ENCODE results near the gene ILF2.
A peak's percentile ranks its signal among the peaks of the same experiment; 100 is the strongest.
"Not testable (repeated sequence)": the region's sequence is repeated elsewhere in the genome, so short reads cannot be mapped to it uniquely, and the experiment has no call there.

The ILF2 gene

GRCh38 chr1:153670859-153671627, at the start of gene ILF2:
Gene ILF2, minus strand, starts transcription at chr1:153670993. Its CDS starts 71 bp downstream, at chr1:153670922.
- DNase-seq: peak; percentile 99

DNA sequence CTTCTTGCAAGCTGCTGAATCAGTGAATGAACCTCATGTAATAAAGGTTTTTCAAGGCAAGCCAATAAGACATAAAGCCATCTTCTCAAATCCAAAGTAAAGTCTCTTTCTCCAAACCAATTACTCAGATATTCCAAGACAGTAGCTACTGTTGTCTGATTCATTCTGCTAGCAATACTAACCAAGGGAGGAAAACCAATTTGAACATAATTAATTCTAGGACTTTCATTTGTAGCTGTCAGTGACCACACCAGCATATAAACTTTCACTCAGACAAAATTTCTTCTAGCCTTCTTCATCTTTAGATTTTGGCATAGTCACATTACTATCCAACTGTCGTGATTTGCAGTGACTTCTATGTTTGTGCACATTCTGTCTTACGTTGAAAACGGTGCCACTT, 46.5 kb upstream of the ILF2 start:
- DNase-seq: peak; percentile 63

DNA sequence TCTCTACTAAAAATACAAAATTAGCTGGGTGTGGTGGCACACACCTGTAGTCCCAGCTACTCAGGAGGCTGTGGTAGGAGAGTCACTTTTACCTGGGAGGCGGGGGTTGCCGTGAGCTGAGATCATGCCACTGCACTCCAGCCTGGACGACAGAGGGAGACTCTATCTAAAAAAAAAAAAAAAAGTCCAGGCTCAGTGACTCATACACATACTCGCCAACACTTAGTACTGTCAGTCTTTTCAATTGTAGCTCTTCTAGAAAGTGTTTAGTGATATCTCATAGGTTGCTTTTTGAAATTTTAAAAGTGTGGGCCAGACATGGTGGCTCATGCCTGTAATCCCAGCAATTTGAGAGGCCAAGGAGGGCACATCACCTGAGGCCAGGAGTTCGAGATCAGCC, 45.4 kb upstream of the ILF2 start:
- DNase-seq: not testable (repeated sequence)

- no peak for DNase-seq
These were observed 40.2 kb upstream of the ILF2 start for GRCh38 chr1:153711026-153711425.

DNA sequence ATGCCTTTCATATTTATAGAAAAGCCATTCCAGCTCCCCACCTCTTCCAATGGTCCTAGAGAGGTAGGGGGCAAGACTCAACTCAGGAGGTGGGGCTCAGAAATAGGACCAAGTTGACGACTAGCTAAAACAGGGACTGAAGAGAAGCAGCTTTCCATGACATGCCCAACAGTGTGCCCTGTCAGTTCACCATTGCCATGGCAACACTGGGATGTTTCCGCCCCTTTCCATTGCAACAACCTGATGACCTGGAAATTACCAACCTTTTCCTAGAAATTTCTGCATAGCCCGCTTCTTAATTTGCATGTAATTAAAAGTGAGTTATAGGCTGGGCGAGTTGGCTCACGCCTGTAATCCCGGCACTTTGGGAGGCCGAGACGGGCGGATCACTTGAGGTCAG, 34.7 kb upstream of the ILF2 start:
- DNase-seq: no peak

DNA sequence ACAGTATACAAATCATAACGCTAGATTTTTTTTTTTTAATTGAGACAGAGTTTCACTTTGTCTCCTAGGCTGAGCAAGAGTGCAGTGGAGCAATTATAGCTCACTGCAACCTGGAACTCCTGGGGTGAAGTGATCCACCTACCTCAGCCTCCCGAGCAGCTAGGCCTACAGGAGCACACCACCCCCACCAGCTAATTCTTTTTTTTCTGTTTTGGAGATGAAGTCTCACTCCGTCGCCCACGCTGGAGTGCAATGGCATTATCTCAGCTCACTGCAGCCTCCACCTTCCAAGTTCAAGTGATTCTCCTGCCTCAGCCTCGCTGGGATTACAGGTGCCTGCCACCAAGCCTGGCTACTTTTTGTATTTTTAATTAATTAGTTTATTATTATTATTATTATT, 29.0 kb upstream of the ILF2 start:
- no peak for DNase-seq

DNA sequence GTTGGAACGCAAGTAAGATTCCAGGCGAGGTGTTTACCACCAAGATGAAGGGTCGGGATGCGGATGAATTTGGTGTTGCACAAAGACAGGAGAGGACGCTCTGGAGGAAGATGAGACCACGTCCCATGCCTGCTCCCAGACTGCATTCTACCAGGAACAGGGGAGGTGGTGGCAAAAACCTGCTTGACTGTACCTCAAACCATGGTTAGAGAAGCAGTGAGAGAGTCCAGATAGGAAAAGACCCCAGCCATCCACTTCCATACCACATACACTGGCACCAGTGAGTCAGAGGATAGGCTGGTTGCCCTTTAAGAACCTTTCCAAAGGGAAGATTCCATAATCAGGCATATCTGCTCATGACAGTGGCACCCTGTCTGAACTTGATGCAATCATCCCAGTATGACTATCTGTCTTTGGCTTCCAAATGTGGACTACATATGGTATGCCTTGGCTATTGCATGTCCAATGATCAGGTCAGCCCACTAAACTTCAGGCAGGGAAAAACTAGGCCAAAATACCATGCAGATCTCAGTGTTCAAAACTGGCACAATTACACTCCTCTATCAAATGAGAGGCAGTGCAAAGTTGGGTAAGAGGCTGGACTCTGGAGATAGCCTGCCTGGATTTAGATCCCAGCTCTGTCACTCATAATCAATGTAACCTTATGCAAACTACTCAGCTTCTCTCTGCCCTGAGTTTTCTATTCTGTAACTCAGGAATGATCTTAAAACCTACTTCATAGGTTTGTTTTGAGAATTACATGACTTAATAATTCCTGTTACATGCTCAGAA, 28.3 kb upstream of the ILF2 start:
- no peak for DNase-seq

DNA sequence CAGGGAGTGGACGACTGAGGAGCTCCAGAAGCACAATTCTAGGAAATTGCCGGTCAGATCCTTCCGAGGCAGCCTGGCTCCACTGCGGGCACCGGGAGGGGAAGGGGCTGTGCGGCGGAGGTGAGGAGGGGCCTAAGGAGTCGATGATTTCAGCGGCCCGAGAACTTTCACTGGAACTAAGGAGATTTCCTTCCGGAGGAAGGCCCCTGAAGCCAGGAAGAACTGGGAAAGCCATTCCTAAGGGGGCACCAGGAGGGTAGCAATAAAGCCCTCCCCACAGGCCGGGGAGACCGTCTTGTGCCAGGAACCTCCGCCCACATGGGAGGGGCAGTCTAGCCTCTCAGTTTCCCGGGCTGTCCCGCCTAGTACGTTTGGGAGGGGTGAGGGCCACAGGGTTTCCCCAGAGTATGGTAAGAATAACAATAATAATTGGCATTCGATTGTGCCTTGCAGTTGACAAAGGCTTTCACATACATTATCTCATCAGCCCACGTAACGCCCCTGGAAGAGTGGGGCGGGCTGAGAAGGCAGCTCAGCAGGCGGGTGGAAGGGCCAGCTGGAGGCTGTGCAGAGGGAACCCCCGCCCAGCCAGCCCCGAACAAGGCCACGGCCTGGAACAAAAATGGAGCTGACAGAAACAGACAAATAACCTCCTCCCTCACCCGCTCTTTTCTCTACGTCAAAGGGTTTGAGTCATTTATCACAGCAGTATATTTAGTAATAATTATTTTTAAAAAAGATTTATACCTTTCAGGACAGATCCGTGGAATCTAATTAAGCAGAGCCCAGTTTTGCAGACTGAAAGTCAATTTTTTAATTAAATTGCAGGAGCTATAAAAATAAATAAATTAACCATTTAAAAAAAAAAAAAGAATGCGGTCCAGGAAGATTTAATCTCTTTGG, 27.5 kb upstream of the ILF2 start:
- DNase-seq: no peak

DNA sequence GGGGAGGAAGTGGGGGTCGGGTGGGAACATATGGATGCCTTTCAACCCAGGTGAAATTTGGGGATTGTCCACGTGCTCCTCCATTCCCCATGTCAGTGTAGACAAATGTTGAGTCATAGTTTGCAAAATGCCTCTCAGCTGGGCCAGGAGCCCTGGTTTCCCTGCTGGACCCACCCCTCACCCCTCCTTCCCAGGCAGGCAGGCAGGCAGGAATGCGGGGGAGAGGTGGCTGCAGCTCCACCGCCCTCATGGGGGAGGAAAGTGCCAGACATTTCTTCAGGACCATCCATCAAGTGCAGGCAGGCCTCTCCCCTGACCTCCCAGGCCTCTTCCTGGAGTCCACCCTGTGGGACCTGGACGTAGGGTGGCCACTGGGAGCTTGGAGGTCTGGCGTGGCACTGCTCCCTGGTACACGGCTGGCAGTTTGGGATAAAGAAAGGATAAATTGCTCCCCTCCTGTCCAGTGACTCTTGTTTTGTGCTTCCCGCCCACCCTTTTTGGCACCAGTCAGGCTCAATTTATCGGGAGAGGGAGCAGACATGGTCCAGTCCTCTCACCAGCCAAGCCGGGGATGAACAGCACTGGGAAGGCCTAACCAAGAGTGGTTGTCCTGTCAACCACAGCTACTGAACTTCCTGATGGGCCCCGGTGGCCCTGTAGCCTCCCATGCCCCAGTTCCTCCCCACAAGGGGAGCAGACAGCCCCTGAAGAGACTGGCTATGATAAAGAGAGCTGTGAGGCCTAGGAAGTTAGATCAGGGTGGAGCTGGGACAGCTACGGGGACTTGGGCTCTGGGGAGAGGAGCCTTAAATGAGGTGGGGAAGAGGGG, 26.6 kb upstream of the ILF2 start:
- DNase-seq: no peak

- DNase-seq: no peak
These were observed 25.9 kb upstream of the ILF2 start for GRCh38 chr1:153696741-153697140.

DNA sequence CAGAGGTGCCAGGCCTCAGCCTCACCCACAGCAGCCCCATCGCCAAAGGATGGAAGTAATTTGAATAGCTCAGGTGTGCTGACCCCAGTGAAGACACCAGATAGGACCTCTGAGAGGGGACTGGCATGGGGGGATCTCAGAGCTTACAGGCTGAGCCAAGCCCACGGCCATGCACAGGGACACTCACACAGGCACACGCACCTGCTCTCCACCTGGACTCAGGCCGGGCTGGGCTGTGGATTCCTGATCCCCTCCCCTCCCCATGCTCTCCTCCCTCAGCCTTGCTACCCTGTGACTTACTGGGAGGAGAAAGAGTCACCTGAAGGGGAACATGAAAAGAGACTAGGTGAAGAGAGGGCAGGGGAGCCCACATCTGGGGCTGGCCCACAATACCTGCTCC, 22.7 kb upstream of the ILF2 start:
- DNase-seq: no peak

GRCh38 chr1:153688736-153689328, 18.0 kb upstream of the ILF2 start:
- no peak for DNase-seq

- DNase-seq: no peak
These were observed 17.5 kb upstream of the ILF2 start for GRCh38 chr1:153688276-153688675.

GRCh38 chr1:153687346-153688125, 16.7 kb upstream of the ILF2 start:
- DNase-seq: no peak

- DNase-seq: no peak
These were observed 14.9 kb upstream of the ILF2 start for GRCh38 chr1:153685544-153686340.

DNA sequence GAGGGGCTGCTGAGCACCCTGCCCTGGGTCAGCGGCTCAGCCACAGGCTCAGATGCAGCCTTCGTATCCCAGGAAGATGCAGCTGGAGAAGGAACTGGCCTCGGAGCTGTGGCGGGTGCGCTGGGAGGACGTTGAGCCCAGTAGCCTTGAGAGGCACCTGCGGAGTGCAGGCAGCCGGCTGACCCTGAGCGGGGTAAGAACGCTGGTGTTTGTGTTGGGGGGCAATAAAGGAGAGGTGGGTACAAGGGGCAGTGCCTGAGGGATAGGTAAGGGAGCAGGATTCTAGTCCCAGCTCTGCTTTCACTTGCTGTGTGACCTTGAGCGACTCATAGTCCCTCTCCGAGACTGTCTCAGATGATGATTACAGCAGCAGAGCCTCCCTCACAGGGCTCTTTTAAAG, 14.1 kb upstream of the ILF2 start:
- no peak for DNase-seq

DNA sequence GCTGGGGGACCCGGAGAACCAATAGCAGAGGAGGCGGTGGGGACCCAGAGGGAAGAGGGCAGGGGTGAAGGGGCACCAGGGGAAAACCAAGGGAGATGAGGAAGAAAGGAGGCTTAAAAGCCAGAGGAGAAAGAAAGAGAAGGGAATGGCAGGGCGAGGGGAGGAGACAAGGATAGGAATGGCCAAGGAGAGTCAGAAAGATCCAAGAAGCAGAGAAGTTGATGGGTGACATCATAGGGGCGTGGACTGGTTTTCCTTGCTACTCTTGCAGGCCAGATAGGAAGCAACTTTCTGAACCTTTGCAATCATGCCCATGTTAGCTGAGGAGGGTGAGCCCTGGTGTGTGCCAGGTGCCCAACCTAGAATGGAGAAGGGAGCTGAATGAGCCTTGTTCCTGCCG, 13.1 kb upstream of the ILF2 start:
- no peak for DNase-seq

GRCh38 chr1:153682730-153683129, 11.9 kb upstream of the ILF2 start:
- DNase-seq: no peak

GRCh38 chr1:153680120-153680403, 9.3 kb upstream of the ILF2 start:
- no peak for DNase-seq

GRCh38 chr1:153679337-153680119, 8.7 kb upstream of the ILF2 start:
- no peak for DNase-seq

Measured in activated CD4-positive, alpha-beta T cell treated with anti-CD3 and anti-CD28 coated beads, Interleukin-2, amount 50 U/mL, for 16 hours (primary cell).